Measurements from ENCODE around the gene ST7.

ST7 gene

GRCh38 chr7:117068511-117069145 is 115.3 kb downstream of the ST7 start:
- DNase-seq (ENCODE audit: low spot score) = no peak

- DNase-seq (ENCODE audit: low spot score) = no peak
These were observed 116.1 kb downstream of the ST7 start for GRCh38 chr7:117069379-117069778.

GRCh38 chr7:117071551-117071950 is 118.2 kb downstream of the ST7 start:
- DNase-seq (ENCODE audit: low spot score) = no peak

GRCh38 chr7:117072620-117073118 is 119.4 kb downstream of the ST7 start:
- DNase-seq (ENCODE audit: low spot score) = no peak

GRCh38 chr7:117074378-117074777 is 121.1 kb downstream of the ST7 start:
- no peak for DNase-seq (ENCODE audit: low spot score)

GRCh38 chr7:117075934-117076333 is 122.6 kb downstream of the ST7 start:
- DNase-seq (ENCODE audit: low spot score) = no peak

DNA sequence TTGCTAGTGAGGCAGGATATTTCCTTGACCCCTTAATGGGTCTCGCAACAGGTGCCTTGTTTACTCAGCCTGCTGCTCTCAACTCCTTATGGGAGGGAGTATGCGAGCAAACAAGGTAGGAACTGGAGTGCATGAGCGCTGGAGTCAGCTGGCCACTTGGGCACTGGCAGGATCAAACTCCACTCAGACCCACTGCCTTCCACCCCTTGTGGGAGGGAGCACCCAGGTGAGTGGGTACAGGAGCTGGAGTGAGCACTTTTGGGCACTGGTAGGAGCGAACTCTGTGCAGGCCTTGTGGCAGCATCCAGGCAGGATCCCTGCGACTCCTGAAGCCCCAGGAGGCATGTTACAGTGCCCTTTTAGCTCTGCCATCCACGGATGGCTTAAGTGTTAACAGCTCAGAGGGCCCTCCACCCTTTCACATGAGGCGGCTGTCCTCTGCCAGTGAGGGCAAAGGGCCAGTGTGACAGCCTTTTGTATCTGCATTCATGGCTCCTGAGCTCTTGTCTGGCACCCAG is 123.2 kb downstream of the ST7 start:
- DNase-seq (ENCODE audit: low spot score) = no peak

- DNase-seq (ENCODE audit: low spot score) = no peak
These were observed 124.4 kb downstream of the ST7 start for GRCh38 chr7:117077658-117078057.

GRCh38 chr7:117082647-117083046 is 129.3 kb downstream of the ST7 start:
- no peak for DNase-seq (ENCODE audit: low spot score)

DNA sequence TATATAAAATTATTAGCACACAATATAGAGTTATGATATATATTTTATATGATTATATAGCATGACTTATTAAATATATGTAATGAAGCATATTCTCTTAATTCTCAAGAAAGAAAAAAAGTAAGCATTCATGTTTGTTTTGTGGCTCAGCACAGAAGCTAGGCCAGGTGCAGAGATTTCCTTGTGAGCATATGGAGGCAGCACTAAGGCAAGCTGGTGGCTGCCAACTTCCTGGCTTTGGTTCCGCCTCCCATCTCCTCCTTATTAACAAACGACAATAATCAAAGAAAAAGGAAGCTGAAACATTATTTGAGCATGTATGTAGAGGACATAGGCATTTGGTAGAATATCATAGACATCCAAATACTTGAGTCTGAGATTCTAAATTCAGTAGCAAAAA is 130.3 kb downstream of the ST7 start:
- DNase-seq (ENCODE audit: low spot score) = no peak

GRCh38 chr7:117084286-117084685 is 131.0 kb downstream of the ST7 start:
- no peak for DNase-seq (ENCODE audit: low spot score)

GRCh38 chr7:117085275-117085674 is 132.0 kb downstream of the ST7 start:
- no peak for DNase-seq (ENCODE audit: low spot score)

GRCh38 chr7:117085769-117086463 is 132.6 kb downstream of the ST7 start:
- no peak for DNase-seq (ENCODE audit: low spot score)

GRCh38 chr7:117086788-117087187 is 133.5 kb downstream of the ST7 start:
- DNase-seq (ENCODE audit: low spot score) = no peak

DNA sequence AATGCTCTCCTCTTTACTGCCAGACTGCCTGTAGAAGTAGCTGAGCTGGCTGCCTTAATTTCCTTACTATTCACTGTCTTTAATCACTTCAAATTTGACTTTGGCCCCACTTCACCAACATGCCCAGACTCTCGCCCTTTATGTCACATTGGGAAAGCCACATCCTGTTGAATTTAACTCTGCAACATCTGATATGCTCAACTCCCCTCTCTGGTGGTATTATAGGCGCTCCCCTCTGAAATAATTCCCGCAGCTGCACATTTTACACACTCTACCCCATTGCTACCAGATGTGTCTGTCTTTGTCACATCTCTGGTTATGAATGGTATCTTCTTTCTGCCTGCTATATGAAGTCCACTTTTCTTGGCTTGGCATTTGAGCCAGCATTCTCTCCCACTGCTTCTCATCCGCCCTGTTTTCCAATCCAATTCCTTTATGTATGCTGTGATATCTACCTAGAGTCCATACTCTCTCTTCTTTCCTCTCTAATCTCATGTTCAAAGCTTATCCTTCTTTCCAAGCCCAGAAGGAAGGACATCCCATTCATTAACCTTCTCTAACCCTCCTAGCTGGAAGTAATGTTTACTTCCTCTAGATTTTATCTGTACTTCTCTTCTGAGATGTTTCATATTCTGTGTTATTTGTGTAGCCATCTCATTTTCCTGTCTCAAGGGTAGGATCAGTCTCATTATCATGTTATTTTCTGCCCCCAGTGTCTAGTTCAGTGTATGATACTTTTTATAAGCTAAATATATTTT is 134.5 kb downstream of the ST7 start:
- DNase-seq (ENCODE audit: low spot score) = no peak

GRCh38 chr7:117088623-117089194 is 135.4 kb downstream of the ST7 start:
- no peak for DNase-seq (ENCODE audit: low spot score)

GRCh38 chr7:117090791-117091190 is 137.5 kb downstream of the ST7 start:
- DNase-seq (ENCODE audit: low spot score) = no peak

- DNase-seq (ENCODE audit: low spot score) = no peak
These were observed 138.4 kb downstream of the ST7 start for GRCh38 chr7:117091721-117092120.

- DNase-seq (ENCODE audit: low spot score) = no peak
These were observed 139.5 kb downstream of the ST7 start for GRCh38 chr7:117092785-117093184.

- DNase-seq (ENCODE audit: low spot score) = no peak
These were observed 141.2 kb downstream of the ST7 start for GRCh38 chr7:117094457-117094856.

DNA sequence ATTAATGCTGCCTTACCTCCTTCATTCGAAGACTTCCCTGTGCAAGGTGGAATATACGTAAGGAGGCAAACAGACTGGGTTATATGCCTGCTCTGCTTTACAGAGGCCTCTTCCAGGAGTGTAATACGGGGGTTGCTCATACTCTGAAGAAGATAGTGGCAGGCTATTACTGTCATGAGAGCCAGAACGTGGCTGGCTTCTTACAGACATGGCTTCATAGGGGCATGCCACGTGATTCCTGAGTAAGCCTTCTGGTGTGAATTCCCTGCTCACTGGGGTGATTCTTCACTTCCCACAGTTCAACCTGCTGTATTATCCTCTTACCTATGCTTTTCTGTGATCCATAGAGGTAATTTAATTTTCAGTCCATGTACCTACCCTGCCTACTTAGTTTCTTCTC is 141.8 kb downstream of the ST7 start:
- no peak for DNase-seq (ENCODE audit: low spot score)

DNA sequence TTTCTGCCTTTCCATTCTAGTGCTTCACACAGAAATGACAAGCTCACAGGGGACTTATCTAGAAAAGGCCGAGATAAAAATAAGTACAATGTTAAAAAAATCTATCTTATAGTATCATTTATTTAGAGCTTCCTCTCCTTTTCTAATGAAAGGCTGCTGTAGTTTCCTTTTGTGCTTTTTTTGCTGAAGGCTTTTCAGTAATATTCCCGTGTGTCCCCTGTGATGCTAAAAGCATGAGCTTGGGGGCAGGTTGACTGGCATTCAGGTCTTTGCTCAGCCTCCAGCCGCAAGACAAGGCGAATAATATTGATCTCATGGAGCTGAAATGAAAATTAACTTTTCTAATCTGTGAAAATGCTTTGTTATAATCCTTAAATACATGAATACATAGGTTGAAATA is 143.0 kb downstream of the ST7 start:
- no peak for DNase-seq (ENCODE audit: low spot score)

Measured in LoVo (cell line).